ENCODE data around the gene C16orf87.
A peak's percentile ranks its signal among the peaks of the same experiment; 100 is the strongest.

The C16orf87 gene

DNA sequence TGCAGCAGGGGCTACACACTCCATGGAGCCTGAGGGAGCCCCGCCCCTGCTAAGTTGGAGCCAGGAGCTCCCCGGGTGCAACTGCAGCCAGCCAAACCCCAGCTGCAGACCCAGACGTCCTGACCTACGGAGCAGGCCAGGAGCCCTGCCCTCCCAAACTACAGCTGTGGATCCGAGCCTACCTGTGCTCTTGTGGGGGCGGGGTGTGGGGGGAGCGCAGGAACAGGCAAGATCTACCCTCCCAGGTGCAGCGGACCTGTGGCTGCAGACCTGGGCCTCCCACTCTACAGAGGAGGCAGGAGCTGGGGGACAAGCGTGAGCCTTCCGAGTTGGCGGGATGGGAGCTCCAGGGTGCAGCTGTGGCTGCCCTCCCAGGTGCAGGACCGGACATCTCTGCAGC lies 53.2 kb downstream of the C16orf87 start:
- DNase-seq, result no peak
- in situ Hi-C loops (cut with MboI; ENCODE audit: low pct_unique_long_range_greater_than_20kb, low sequenced_read_pairs), result no loop called here

DNA sequence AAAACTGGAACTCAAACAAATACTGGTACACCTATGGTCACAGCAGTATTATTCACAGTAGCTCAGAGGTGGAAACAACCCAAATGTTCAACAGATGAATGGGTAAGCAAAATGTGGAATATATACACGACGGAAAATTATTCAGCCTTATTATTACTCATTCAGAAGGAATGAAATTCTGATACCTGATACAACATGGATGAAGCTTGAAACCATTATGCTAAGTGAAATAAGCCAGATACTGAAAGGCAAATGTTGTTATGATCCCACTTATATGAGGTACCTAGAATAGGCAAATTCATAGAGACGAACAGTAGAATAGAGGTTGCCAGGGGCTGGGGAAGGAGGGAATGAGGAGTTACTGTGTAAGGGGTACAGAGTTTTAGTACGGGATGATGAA lies 55.8 kb downstream of the C16orf87 start:
- no peak for DNase-seq
- in situ Hi-C loops (cut with MboI; ENCODE audit: low pct_unique_long_range_greater_than_20kb, low sequenced_read_pairs), result no loop called here

DNA sequence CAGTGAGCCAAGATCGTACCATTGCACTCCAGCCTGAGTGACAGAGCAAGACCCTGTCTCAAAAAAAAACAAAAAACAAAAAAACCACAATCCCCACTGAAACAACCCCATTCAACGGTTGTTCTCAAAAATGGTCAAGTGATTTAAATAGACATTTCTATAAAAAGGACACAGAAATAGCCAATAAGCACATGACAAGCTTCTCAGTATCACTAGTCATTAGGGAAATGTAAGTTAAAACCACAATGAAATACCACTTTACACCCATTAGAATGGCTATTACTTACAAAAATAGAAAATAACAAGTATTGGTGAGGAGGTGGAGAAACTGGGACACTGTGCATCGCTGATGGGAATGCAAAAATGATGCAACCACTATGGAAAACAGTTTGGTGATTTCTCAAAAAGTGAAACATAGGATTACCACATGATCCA lies 56.2 kb downstream of the C16orf87 start:
- DNase-seq, result no peak
- in situ Hi-C loops (cut with MboI; ENCODE audit: low pct_unique_long_range_greater_than_20kb, low sequenced_read_pairs), result no loop called here

DNA sequence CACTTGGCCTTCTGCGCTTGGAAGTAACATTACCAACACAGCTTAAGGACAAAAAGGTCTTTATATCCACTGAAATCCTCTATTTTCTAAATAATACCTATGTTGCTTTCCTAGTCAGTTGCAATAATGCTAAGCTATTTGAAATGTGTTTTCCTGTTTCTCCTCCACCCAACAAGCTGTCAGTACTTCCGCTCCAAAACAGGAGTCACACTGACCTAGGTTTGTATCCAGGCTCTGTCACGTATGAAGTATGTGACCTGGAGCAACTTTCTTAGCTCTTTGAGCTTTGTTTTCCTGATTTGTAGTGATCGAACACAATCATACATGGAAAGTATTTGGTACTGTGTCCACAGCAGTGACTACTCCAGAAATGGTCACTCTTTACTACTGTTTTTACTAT lies 58.5 kb downstream of the C16orf87 start:
- in situ Hi-C loops (cut with MboI; ENCODE audit: low pct_unique_long_range_greater_than_20kb, low sequenced_read_pairs), result no loop called here
- no peak for DNase-seq

DNA sequence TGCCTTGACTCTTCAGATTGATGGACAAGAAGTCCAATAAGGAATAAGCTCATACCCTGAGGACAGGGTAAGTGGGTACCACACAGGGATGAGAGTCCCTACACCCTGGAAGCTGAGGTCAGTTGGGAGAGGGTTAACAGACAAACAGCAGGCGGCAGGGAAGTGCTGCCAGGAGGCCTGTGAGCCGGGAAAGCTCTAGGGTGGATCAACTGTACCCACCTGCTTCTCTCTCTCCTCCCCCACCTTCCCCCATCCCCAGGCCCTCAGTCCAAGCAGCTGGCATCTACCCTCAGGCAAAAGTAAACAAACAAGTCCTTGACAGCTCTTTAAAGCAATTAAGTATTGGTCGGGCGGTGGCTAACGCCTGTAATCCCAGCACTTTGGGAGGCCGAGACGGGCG lies 62.2 kb downstream of the C16orf87 start:
- in situ Hi-C loops (cut with MboI; ENCODE audit: low pct_unique_long_range_greater_than_20kb, low sequenced_read_pairs), result no loop called here
- DNase-seq, result no peak

DNA sequence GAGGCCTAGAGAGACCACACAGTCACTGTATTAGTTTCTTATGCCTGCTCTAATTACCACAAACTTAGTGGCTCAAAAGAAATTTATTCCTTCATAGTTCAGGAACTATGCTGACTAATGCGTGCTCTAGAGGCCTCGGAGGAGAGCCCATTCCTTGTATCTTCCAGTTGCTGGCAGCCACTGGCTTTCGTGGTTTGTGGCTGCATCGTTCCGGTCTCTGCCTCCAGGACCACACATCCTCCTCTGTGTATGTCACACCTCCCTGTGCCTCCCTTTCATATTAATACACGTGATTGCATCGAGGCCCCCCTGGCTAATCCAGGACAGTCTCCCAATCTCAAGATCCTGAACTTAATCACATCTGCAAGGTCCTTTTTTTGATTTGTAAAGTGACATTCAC lies 65.9 kb downstream of the C16orf87 start:
- in situ Hi-C loops (cut with MboI; ENCODE audit: low pct_unique_long_range_greater_than_20kb, low sequenced_read_pairs), result no loop called here
- DNase-seq, result peak; percentile 62

DNA sequence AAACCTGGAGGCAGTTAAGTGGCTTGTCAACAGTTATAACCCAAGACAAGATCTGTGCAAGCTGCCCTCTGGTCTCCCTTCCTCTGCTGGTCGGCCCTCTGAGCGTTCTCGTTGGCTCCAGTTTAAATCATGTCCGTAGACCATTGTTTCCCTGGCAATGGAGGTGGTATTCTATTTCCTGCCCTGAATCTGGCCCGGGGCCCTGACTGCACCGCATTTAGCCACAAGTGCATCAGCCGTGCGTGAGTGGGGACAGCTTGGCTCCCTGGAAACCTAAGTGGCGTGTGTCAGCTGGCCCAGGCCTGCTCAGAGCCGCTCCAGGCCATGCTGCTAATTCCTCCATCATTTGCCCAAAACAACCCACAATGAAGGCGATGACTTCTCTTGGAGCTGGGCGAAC lies 67.8 kb downstream of the C16orf87 start:
- in situ Hi-C loops (cut with MboI; ENCODE audit: low pct_unique_long_range_greater_than_20kb, low sequenced_read_pairs), result no loop called here
- peak; percentile 12 for DNase-seq

DNA sequence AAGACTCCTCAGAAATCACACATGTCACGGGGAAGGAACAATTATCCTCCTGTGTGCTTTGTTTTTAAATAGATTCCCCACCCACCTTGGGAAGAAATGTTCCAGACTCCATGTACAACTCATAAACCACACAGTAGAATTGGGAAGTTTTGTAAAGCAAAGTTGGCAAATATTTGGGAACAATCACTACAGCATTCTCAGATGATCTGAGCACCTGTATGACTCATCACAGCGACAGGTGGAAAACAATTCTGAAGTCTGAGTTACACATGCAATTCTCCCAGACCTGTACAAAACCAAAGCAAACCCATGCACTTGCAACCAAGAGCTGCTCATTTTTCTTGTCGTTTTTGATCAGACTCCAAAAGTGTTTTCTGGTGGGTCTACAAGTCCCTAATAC lies 68.4 kb downstream of the C16orf87 start:
- in situ Hi-C loops (cut with MboI; ENCODE audit: low pct_unique_long_range_greater_than_20kb, low sequenced_read_pairs), result no loop called here
- no peak for DNase-seq

DNA sequence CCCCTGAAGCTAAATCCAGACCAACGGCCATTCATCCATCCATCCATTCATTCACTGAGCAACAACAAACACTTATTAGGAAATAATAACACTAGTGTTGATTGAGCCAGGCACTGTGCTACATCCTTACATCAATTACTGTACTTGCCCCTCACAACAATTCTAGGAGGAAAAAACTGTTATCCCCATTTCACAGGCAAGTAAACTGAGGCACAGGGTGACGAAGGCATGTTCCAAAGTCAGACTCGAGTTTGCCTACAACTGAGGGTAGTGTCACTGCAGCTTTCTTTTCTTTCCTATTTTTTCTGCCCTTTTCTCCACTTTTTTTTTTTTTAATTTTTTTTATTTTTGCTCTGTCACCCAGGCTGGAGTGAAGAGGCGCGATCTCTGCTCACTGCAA lies 71.7 kb downstream of the C16orf87 start:
- no peak for DNase-seq
- in situ Hi-C loops (cut with MboI; ENCODE audit: low pct_unique_long_range_greater_than_20kb, low sequenced_read_pairs), result no loop called here

DNA sequence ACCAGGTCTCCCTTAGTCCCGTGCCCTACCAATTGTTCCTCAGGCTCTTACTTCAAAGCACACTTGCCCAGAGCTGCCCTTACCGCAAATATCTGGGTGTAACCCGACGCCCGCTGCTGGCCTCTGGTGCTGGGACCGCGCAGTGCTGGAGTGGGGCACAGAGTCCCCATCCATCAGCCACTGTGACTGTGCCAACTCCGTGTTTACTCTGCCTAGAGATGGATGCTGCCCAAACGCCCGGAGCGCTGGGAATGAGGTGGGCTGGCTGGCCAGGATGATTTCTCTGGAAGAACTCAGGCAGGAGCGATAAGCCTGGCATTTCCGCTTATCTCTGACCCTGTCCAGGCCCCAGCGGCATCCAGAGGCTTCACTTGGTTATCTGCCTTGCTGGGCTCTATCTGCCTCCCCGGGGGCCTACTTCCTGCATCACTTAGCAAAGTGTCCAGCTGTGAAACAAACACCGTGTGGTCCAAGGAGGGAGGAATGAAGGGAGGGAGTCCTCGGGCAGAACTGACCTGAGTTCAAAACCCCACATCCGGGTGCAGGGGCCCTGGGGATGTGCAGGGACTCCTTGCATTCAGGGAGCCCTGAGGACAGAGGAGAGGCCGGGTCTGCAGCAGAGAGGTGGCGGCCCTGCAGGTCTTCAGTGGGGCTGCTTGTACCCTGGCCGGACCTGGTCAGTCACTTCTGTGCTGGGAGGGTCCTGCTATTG lies 73.5 kb downstream of the C16orf87 start:
- DNase-seq, result no peak
- in situ Hi-C loops (cut with MboI; ENCODE audit: low pct_unique_long_range_greater_than_20kb, low sequenced_read_pairs), result no loop called here

DNA sequence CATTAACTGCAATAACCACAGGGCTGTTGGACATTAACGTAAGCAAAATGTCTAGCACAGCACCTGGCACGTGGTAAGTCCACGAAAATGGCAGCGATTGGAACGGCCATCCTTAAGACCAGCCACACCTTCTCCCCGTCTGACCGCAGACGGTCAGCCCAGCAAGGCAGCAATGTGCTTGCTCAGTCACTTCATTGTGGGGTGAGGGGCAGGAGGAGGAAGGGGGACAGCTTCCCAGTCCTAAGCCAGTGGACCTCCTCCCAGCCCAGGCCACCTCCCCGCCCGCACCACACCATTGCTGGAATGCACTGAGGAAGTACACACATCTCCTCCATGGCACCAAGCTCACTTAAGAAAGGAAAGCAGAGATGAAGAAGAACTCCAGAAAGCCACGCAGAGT lies 74.2 kb downstream of the C16orf87 start:
- in situ Hi-C loops (cut with MboI; ENCODE audit: low pct_unique_long_range_greater_than_20kb, low sequenced_read_pairs), result no loop called here
- no peak for DNase-seq

DNA sequence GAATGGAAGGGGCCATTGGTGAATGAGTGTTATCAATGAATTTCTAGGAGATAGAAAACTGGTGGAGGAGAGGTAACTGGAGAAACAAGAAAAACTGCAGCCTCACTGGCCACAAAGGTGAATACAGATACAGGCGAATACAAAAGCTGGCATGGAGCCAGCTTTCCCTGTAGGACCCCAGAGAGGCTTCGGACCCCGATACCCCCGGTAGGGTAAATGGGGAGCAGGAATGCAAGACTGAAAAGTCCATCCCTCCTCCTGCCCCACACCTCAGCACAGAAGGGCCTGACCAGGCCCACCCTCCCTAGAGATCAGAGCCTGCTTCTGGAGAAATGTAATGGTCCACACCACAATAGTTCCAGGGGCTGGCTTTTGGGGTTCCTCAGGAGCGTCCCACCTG lies 78.0 kb downstream of the C16orf87 start:
- in situ Hi-C loops (cut with MboI; ENCODE audit: low pct_unique_long_range_greater_than_20kb, low sequenced_read_pairs), result no loop called here
- no peak for DNase-seq

DNA sequence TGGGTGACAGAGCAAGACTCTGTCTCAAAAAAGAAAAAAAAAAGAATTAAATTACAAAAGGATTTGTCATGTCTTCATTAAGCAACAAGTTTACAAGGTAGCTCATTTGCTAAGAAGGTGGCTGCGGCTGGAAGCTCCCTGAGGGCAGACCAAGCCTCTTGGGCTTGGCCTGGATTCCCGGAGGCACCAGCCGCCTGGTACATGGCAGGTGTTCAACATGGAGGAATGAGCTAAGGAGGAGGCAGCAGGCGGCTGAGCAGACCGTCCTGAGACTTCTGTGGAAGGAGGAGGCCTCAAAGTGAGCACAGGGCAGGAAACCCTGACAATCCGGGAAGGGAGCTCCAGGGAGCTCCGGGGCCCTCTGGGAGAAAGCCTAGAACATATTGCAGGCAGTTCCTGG lies 79.6 kb downstream of the C16orf87 start:
- in situ Hi-C loops (cut with MboI; ENCODE audit: low pct_unique_long_range_greater_than_20kb, low sequenced_read_pairs), result no loop called here
- DNase-seq, result no peak

DNA sequence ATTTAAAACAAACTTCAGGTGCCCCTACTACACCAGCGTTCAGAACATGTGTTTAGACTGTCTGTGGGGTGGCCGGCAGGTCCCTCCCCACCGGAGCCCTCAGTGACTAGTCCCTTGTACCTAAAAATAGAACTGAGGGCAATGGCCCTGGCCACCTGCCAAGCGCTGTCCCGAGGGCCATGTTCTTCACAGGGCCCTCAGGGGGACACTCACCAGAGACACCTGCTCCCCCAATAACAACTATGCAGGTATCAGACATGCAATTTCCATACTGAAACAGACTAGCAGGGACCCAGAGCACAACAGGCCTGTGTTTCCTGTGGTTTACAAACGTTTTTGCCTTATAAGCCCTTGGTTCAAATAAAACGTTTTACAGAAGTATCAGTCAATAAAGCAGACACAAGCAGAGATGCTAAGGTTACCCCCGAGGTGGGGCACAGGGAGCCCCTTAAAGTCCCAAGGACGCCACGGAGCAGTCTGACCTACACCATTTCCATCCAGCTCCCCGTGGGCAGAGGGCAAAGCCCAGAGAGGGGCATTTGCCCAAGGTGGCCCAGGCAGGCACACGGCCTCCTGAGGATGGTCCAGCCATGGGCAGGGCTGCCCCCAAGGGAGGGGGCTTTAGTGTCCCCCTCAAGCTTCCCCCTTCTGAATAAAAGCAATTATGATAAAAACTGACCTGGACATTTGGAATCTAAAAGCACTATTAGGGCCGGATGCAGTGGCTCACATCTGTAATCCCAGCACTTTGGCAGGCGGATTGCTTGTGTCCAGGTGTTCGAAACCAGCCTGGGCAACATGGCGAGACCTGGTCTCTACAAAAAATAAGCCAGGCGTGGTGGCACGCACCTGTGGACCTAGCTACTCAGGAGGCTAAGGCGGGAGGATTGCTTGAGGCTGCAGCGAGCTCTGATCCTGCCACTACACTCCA lies 81.9 kb downstream of the C16orf87 start:
- in situ Hi-C loops (cut with MboI; ENCODE audit: low pct_unique_long_range_greater_than_20kb, low sequenced_read_pairs), result no loop called here
- DNase-seq, result no peak

DNA sequence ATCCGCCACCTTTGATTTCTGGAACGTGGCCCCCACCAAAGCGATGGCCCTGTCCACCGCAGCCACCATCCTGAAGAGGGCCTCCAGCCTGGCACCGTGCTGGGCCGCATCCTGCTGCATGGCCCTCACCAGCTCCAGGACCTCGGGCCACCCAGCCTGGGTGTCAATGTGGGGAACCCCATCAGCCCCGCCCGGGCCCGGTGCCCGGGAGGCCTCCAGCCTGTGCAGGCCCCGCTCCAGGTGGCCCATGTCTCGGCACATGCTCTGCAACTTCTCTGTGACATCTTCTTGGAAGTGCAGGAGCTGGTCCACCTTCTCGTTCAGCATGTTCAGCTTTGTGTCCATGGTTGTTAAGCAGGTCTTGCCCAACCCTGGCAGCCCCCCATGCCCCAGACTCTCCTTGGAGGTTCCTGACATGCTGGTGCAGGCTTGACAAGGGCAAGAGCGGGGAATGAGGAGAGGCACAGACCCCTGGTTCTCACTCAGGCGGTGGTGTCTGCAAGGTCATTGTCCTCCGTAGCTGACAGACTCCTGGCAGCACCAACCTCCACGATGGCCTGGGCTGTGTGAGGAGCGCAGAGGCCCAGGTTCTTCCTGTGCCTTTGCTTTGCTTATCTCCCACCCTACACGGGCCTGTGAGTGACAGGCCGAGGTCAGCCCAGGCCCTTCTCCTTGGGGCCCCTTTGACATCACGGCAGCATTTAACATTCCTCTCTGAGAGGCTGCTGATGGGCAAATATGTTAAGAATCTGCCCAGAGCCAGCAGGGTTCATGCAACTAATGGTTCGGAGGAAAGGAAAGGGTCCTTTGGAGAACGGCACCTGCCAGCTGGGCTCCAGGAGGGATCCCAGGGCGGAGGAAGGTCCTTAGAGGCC lies 83.0 kb downstream of the C16orf87 start, which contains the start of gene MYLK3:
MYLK3 (minus strand) TSS at position 568 of the 875 bp plus-strand sequence; CDS start at position 417, 151 bp downstream.
- DNase-seq, result no peak

DNA sequence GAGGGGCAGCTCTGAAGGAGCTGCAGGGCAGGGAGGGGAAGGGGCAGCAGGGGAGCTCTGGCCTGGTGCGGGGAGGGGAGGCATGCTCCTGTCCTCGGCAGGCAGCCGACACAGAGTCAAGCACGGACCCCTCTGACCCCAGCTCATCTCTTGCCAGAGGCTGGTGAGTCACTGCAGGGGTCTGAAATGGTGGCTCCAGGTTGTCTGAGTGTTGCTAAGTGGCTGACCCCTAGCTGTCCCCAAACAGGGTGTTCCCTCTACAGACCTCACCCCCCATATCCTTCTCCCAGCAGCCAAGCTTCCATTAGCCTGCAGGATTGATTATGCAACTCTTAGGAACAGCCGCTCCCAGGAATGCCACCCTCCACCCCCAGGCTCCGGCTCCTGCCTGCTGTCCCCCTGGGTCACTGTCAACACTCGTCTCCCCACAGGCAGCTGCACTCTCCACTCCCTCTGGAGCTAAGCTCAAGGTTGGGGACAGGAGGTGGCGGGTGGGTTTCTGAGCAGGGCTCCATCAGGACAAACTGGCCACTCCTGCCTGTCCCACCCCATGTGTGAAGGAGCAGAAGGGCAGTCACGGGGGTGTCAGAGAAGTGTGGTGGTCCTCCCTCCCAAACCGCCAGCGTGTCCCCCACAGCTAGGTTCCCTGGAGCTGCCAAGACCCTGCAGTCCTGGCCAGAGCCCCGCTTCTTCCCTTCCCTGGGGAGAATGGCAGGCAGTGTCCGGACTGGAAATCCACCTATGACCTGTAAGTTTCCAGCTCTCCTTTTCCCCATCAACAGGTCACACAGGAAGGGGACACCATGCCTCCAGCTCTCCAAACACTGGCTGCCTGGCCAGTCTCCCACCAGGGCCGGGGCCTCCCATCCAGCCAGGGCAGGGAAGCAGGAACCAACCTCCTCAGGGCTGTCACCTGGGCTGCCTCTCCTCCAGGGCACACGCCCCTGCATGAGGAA lies 83.9 kb downstream of the C16orf87 start:
- DNase-seq, result no peak
- in situ Hi-C loops (cut with MboI; ENCODE audit: low pct_unique_long_range_greater_than_20kb, low sequenced_read_pairs), result no loop called here

More for the DNA sequence above, 83.0 kb downstream of the C16orf87 start, which contains the start of gene MYLK3:
- in situ Hi-C loops (cut with MboI; ENCODE audit: low pct_unique_long_range_greater_than_20kb, low sequenced_read_pairs), result no loop called here
